Measurements from ENCODE around the gene TMEM98.

DNA sequence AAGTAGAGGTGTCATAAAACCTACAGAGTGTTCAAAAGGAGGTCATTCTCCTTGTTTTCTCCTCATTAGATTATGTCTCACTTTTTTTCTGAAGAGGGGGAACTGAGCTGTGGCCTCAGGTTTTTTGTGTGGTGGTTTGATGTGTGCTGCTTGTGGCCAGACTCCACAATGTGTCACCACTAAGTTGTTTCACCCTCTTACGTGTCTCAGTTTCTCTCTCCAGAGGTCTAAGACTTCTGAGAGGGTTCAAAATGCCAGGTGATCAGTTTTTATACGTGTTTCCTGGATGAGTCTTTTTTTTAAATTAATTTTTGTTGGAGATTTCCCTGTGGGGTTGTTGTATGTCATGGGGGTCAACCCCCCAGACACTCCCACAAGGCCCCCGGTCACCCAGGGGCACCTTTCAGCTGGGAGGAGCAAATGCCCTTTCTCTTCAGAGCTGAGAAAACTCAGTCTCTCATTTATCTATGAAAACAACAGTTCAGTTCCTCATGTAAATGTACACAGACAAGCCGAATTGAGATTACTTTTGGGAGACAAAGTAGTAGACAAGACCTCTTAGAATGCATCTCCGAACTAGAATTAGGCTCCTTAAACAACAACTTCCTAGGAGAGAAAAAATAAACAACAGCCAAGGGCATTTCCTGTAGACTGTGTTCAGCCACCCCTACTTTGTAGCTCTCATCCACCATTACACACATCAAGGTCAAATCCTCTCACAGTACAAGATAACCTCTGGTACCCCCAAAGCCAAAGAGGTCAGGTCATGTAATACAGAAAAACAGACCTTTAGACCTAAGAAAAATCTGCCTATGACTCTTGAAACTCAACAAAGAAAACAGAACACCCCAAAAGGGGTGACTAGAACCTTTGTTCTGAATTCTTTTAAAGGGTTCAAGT, 23.9 kb upstream of the TMEM98 start:
- TF ChIP-seq, protein P1, sequence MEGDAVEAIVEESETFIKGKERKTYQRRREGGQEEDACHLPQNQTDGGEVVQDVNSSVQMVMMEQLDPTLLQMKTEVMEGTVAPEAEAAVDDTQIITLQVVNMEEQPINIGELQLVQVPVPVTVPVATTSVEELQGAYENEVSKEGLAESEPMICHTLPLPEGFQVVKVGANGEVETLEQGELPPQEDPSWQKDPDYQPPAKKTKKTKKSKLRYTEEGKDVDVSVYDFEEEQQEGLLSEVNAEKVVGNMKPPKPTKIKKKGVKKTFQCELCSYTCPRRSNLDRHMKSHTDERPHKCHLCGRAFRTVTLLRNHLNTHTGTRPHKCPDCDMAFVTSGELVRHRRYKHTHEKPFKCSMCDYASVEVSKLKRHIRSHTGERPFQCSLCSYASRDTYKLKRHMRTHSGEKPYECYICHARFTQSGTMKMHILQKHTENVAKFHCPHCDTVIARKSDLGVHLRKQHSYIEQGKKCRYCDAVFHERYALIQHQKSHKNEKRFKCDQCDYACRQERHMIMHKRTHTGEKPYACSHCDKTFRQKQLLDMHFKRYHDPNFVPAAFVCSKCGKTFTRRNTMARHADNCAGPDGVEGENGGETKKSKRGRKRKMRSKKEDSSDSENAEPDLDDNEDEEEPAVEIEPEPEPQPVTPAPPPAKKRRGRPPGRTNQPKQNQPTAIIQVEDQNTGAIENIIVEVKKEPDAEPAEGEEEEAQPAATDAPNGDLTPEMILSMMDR (conservative IDR thresholded peaks at IDR 0.05; ENCODE audit: low read length) = no peak
- TF ChIP-seq EZH2phosphoT487 (IDR thresholded peaks at IDR 0.05; ENCODE audit: borderline replicate concordance) = no peak

Measured in Loucy (cell line).